GM21423 (cell line): Measurements from ENCODE around the gene VCX2.
"Not testable (repeated sequence)": the region's sequence is repeated elsewhere in the genome, so short reads cannot be mapped to it uniquely, and the experiment has no call there.

Source experiments
- ATAC-seq: cut with Tn5 transposase; IDR thresholded peaks from one replicate; pipeline ENCODE4 v1.9.1; 2021; ENCODE audit warnings: mild to moderate bottlenecking, moderate library complexity; ENCODE audit not compliant: unreplicated experiment

Gene VCX2

DNA sequence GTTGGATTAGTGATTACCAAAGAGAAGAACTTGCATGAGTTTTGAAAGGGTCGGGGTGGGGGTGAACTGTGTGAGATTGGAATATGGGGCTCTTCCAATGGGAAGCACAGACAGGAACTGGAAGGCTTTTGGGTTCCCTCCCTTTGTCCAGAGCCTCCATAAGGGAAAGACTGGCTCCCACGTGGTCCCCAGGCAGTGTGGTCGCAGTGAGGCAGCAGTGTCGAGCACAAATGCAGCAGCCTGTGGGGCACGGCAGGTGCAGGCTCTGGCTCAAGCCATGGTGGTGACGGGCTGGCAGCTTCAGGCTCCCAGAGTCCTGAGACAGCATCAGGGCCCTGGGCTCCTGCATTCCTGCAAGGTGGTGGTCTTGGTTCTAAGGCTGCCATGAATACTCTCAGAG, 45.5 kb downstream of the VCX2 start:
- ATAC-seq: no peak

DNA sequence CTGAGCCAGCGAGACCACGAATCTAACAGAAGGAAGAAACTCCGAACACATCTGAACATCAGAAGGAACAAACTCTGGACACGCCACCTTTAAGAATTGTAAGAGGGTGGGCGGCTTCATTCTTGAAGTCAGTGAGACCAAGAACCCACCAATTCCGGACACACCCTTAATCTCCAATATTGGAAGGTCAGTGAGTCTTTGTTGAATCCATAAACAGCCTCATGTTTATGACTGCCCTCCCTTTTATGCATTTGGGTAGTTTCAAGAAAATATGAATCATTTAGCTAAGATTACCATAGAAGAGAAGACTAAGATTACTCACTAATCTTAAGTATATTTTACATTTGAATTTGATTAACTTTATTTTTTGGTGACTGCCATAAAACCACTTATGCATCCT, 48.5 kb downstream of the VCX2 start:
- no peak for ATAC-seq

DNA sequence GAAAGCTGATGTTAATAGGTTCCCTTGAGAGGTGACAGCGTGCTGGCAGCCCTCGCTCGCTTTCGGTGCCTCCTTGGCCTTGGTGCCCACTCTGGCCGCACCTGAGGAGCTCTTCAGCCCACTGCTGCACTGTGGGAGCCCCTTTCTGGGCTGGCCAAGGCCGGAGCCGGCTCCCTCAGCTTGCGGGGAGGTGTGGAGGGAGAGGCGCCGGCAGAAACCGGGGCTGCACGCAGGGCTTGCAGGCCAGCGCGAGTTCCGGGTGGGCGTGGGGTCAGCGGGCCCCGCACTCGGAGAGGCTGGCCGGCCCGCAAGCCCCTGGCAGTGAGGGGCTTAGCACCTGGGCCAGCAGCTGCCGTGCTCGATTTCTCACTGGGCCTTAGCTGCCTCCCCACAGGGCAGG, 49.7 kb downstream of the VCX2 start:
- ATAC-seq: not testable (repeated sequence)
